OCI-LY1 (cell line): ENCODE measurements around the gene LAT.

ENCODE experiments used
- H2AFZ ChIP-seq: fragments of 200-600 bp; sonication (generic), shearing (Covaris generic); 2 replicates; pipeline ENCODE4 v1.6.0; 2014; ENCODE audit warnings: antibody characterized with exemption, mild to moderate bottlenecking, low read length
- H3F3A ChIP-seq: fragments of 200-600 bp; sonication (generic), shearing (Covaris generic); 2 replicates; pipeline ENCODE4 v1.6.0; 2014; ENCODE audit warnings: mild to moderate bottlenecking, antibody characterized with exemption, low read length, moderate library complexity; ENCODE audit not compliant: insufficient read depth
- H3K27ac ChIP-seq: fragments of 200-600 bp; sonication (generic); 2 replicates; pipeline ENCODE4 v1.5.1; 2014; ENCODE audit warnings: low read length, mixed run types, mild to moderate bottlenecking, low read depth; ENCODE audit not compliant: poor library complexity, severe bottlenecking
- H3K27me3 ChIP-seq: fragments of 200-600 bp; sonication (generic); 2 replicates; pipeline ENCODE4 v1.6.0; 2014; ENCODE audit warnings: antibody characterized with exemption, mild to moderate bottlenecking, low read length, moderate library complexity; ENCODE audit not compliant: insufficient read depth
- H3K36me3 ChIP-seq: fragments of 200-600 bp; sonication (generic); 2 replicates; pipeline ENCODE4 v1.6.1; 2014; ENCODE audit warnings: mild to moderate bottlenecking, antibody characterized with exemption, low read length, moderate library complexity, mixed read lengths; ENCODE audit not compliant: insufficient read depth
- H3K4me1 ChIP-seq: fragments of 200-600 bp; sonication (generic); 2 replicates; pipeline ENCODE4 v1.5.1; 2014; ENCODE audit warnings: mild to moderate bottlenecking, low read length, moderate library complexity; ENCODE audit not compliant: insufficient read depth, severe bottlenecking
- H3K4me2 ChIP-seq: fragments of 200-600 bp; sonication (generic), shearing (Covaris generic); 2 replicates; pipeline ENCODE4 v1.6.1; 2014; ENCODE audit warnings: low read length
- H3K4me3 ChIP-seq: fragments of 200-600 bp; sonication (generic); 2 replicates; pipeline ENCODE4 v1.5.1; 2014; ENCODE audit warnings: low read length, low read depth, mild to moderate bottlenecking, mixed read lengths; ENCODE audit not compliant: poor library complexity, severe bottlenecking
- H3K79me2 ChIP-seq: fragments of 200-600 bp; shearing (Covaris generic); 2 replicates; pipeline ENCODE4 v1.6.1; 2016; ENCODE audit warnings: mixed run types, low read length, mixed read lengths; ENCODE audit not compliant: insufficient read depth
- H3K9ac ChIP-seq: fragments of 200-600 bp; sonication (generic), shearing (Covaris generic); 2 replicates; pipeline ENCODE4 v1.6.1; 2014; ENCODE audit warnings: mild to moderate bottlenecking, low read length, mixed read lengths
- H3K9me2 ChIP-seq: fragments of 200-600 bp; sonication (generic), shearing (Covaris generic); 2 replicates; pipeline ENCODE4 v1.6.1; 2014; ENCODE audit warnings: low read depth, mild to moderate bottlenecking, low read length, mixed read lengths
- H3K9me3 ChIP-seq: fragments of 200-600 bp; shearing (Covaris generic); 2 replicates; pipeline ENCODE4 v1.6.1; 2014; ENCODE audit warnings: low read length, mixed read lengths
- H4K20me1 ChIP-seq: fragments of 200-600 bp; sonication (generic), shearing (Covaris generic); 2 replicates; pipeline ENCODE4 v1.6.0; 2016; ENCODE audit warnings: mild to moderate bottlenecking, low read length; ENCODE audit not compliant: insufficient read depth
- CTCF ChIP-seq: fragments of 200-600 bp; sonication (generic), shearing (Covaris generic); IDR thresholded peaks from 2 replicates; pipeline ENCODE4 v1.5.1; 2017; ENCODE audit warnings: mild to moderate bottlenecking, antibody characterized with exemption, low read length, moderate library complexity, mixed read lengths
- EZH2 ChIP-seq: fragments of 200-600 bp; sonication (generic), shearing (Covaris generic); IDR thresholded peaks from 2 replicates; pipeline ENCODE4 v1.8.0; 2017; ENCODE audit warnings: borderline replicate concordance, mixed run types, mild to moderate bottlenecking, antibody characterized with exemption, low read length, moderate library complexity, mixed read lengths

The LAT gene

GRCh38 chr16:28984619-28985135 is at the start of gene LAT:
Gene LAT (plus strand): TSS chr16:28985052. CDS start chr16:28985418, 366 bp downstream.
- Histone ChIP-seq H3K27ac (no peak within 1 kb of the TSS), H3K9ac (peak within 1 kb of the TSS; percentile 59)

GRCh38 chr16:28935346-28935745 is 49.5 kb upstream of the LAT start:
- Histone ChIP-seq H3K4me1 (peaks cover 32% of the 10 kb centered on the region), H2AFZ (no peak overlapping the region), H3K27me3 (no peaks in the 10 kb centered on the region), H4K20me1 (no peaks in the 10 kb centered on the region), H3K36me3 (peaks cover 42% of the 10 kb centered on the region), H3K9ac (no peak overlapping the region), H3K9me2 (no peaks in the 10 kb centered on the region), H3K9me3 (no peaks in the 10 kb centered on the region), H3F3A (peaks cover 5% of the 10 kb centered on the region; the same call in 1 of the 2 replicates), H3K27ac (no peak overlapping the region), H3K4me3 (no peak overlapping the region), H3K4me2 (no peak overlapping the region), H3K79me2 (peaks cover 5% of the 10 kb centered on the region; the same call in 1 of the 2 replicates)
- TF ChIP-seq EZH2, result no peak
- no peak for TF ChIP-seq CTCF

More at GRCh38 chr16:28984619-28985135, at the start of gene LAT:
- H3K4me1 ChIP-seq, result peaks cover 12% of the 10 kb centered on the region
- H4K20me1 ChIP-seq, result no peaks in the 10 kb centered on the region
- peak within 1 kb of the TSS; percentile 49 for H3K4me3 ChIP-seq
- TF ChIP-seq CTCF (no peak), EZH2 (no peak)
- no peaks in the 10 kb centered on the region for H3K79me2 ChIP-seq
- peak within 1 kb of the TSS; percentile 63 for H3K4me2 ChIP-seq
- 0 out of 2 replicates have a peak, but pooled peaks cover 3% of the 10 kb centered on the region for H3K9me3 ChIP-seq
- peaks cover 7% of the 10 kb centered on the region for H3K36me3 ChIP-seq
- no peaks in the 10 kb centered on the region for H3K9me2 ChIP-seq
- H3K27me3 ChIP-seq, result no peaks in the 10 kb centered on the region
- no peak within 1 kb of the TSS for H2AFZ ChIP-seq
- no peaks in the 10 kb centered on the region for H3F3A ChIP-seq

GRCh38 chr16:28935924-28936783 is 48.7 kb upstream of the LAT start:
- Histone ChIP-seq H3K9ac (no peak overlapping the region), H2AFZ (no peak overlapping the region), H3K27ac (no peak overlapping the region), H3K79me2 (peaks cover 5% of the 10 kb centered on the region; the same call in 1 of the 2 replicates), H3K27me3 (no peaks in the 10 kb centered on the region), H3K36me3 (peaks cover 42% of the 10 kb centered on the region), H3F3A (no peaks in the 10 kb centered on the region), H3K9me3 (no peaks in the 10 kb centered on the region), H3K4me3 (no peak overlapping the region), H3K9me2 (no peaks in the 10 kb centered on the region), H4K20me1 (no peaks in the 10 kb centered on the region), H3K4me2 (no peak overlapping the region), H3K4me1 (peaks cover 24% of the 10 kb centered on the region)
- TF ChIP-seq CTCF (no peak), EZH2 (no peak)
